SK-N-SH (cell line): ENCODE results near the gene ARL14EP. TPM values are rescaled to one million over a fixed set of nuclear protein-coding genes. Genes with fewer than 3 reads are reported as not detected.

Experiments used
- CTCF ChIA-PET: fragments of 300-600, 350-600 bp; formaldehyde crosslinking; extraction: SDS; loops from one replicate; lab custom pipeline; 2021; lab: Yijun Ruan, JAX
- POLR2A ChIA-PET: fragments of 350-600 bp; sonication (Branson Sonifier 250); formaldehyde crosslinking; extraction: SDS; loops from one replicate; lab custom pipeline; 2020; ENCODE audit warnings: antibody characterized with exemption, inconsistent platforms; lab: Yijun Ruan, JAX
- DNase-seq: peaks from one replicate; pipeline ENCODE4 v3.0.0; 2012
- H2AFZ ChIP-seq: fragments of 200-600 bp; sonication (generic); 2 replicates; pipeline ENCODE4 v1.8.1; 2016; ENCODE audit warnings: antibody characterized with exemption, mild to moderate bottlenecking, low read depth
- H3F3A ChIP-seq: fragments of 200-600 bp; sonication (generic); replicated peaks from 2 replicates; pipeline ENCODE3; 2016; ENCODE audit warnings: antibody characterized with exemption, mild to moderate bottlenecking; ENCODE audit not compliant: insufficient read depth
- H3K27ac ChIP-seq, 2 experiments: fragments of 200-500 bp in 1 of 2; fragments of 200-600 bp in 1 of 2; sonication (Bioruptor generic) in 1 of 2; sonication (generic), shearing (Covaris generic) in 1 of 2; 2 replicates each; pipeline versions ENCODE4 v1.5.1 to v1.6.1; 2014 to 2016; ENCODE audit warnings: low read depth in 2 of 2, inconsistent platforms in 1 of 2, low read length in 1 of 2, mild to moderate bottlenecking in 1 of 2, mixed read lengths in 1 of 2
- H3K27me3 ChIP-seq: fragments of 200-600 bp; sonication (generic), shearing (Covaris generic); 2 replicates; pipeline ENCODE4 v1.6.1; 2016; ENCODE audit warnings: mixed run types; ENCODE audit not compliant: insufficient read depth
- H3K36me3 ChIP-seq, 2 experiments: fragments of 200-500 bp in 1 of 2; fragments of 200-600 bp in 1 of 2; sonication (Bioruptor generic) in 1 of 2; sonication (generic) in 1 of 2; replicated peaks in 1 of 2; 2 replicates each; pipeline versions ENCODE3 to v1.5.1; 2014 to 2016; ENCODE audit warnings: low read length in 1 of 2, mild to moderate bottlenecking in 1 of 2; ENCODE audit not compliant: insufficient read depth in 2 of 2, control insufficient read depth in 1 of 2
- H3K4me1 ChIP-seq, 2 experiments: fragments of 200-500 bp in 1 of 2; fragments of 200-600 bp in 1 of 2; sonication (Bioruptor generic) in 1 of 2; sonication (generic), shearing (Covaris generic) in 1 of 2; 2 replicates each; pipeline versions ENCODE4 v1.5.1 to v1.6.1; 2014 to 2016; ENCODE audit warnings: low read depth in 1 of 2, low read length in 1 of 2, mixed run types in 1 of 2; ENCODE audit not compliant: insufficient read depth in 2 of 2, control insufficient read depth in 1 of 2
- H3K4me2 ChIP-seq: fragments of 200-600 bp; sonication (generic), shearing (Covaris generic); 2 replicates; pipeline ENCODE4 v1.6.1; 2017; ENCODE audit warnings: mixed run types
- H3K4me3 ChIP-seq, 2 experiments: fragments of 200-500 bp in 1 of 2; fragments of 200-600 bp in 1 of 2; sonication (Bioruptor generic) in 1 of 2; sonication (generic), shearing (Covaris generic) in 1 of 2; 2 replicates each; pipeline versions ENCODE4 v1.5.1 to v1.8.1; 2014 to 2016; ENCODE audit warnings: low read depth in 2 of 2, inconsistent platforms in 1 of 2, low read length in 1 of 2, mild to moderate bottlenecking in 1 of 2, mixed read lengths in 1 of 2, moderate library complexity in 1 of 2
- H3K79me2 ChIP-seq: fragments of 200-600 bp; sonication (generic); 2 replicates; pipeline ENCODE4 v1.8.1; 2017; ENCODE audit warnings: mild to moderate bottlenecking; ENCODE audit not compliant: insufficient read depth
- H3K9ac ChIP-seq: fragments of 200-600 bp; sonication (generic); 2 replicates; pipeline ENCODE4 v1.6.1; 2017; ENCODE audit warnings: mixed run types
- H3K9me2 ChIP-seq: fragments of 200-600 bp; sonication (generic); 2 replicates; pipeline ENCODE4 v1.6.1; 2017; ENCODE audit warnings: mixed run types
- H3K9me3 ChIP-seq: fragments of 200-600 bp; sonication (generic); 2 replicates; pipeline ENCODE4 v1.6.1; 2017; ENCODE audit warnings: mixed run types, mild to moderate bottlenecking, moderate library complexity
- H4K20me1 ChIP-seq: fragments of 200-600 bp; sonication (generic); 2 replicates; pipeline ENCODE4 v1.6.1; 2017; ENCODE audit warnings: mild to moderate bottlenecking, mixed run types; ENCODE audit not compliant: insufficient read depth
- CHD2 ChIP-seq: fragments of 150-350 bp; IDR thresholded peaks from 2 replicates; pipeline ENCODE4 v1.6.1; 2018; ENCODE audit warnings: low read length; ENCODE audit not compliant: partially characterized antibody
- GATA2 ChIP-seq: sonication (generic); formaldehyde crosslinking; IDR thresholded peaks from 2 replicates; pipeline ENCODE4 v1.5.0; 2020; ENCODE audit warnings: mild to moderate bottlenecking, missing genetic modification reagents
- PBX3 ChIP-seq: IDR thresholded peaks from 2 replicates; pipeline ENCODE4; 2012
- POLR2AphosphoS5 ChIP-seq: IDR thresholded peaks from 2 replicates; pipeline ENCODE4 v1.6.1; 2012; ENCODE audit warnings: low read depth, low read length
- REST ChIP-seq: IDR thresholded peaks from 2 replicates; pipeline ENCODE4 v1.6.1; 2012; ENCODE audit warnings: mild to moderate bottlenecking, low read depth, low read length, moderate library complexity
- RFX5 ChIP-seq: IDR thresholded peaks from 2 replicates; pipeline ENCODE4 v1.6.1; 2012; ENCODE audit warnings: mild to moderate bottlenecking, improper control_type of control experiment, low read length
- TCF12 ChIP-seq: IDR thresholded peaks from 2 replicates; pipeline ENCODE4 v1.4.0; 2012
- USF1 ChIP-seq: IDR thresholded peaks from 2 replicates; pipeline ENCODE4 v1.4.0; 2012; ENCODE audit warnings: low read depth, borderline replicate concordance
- USF2 ChIP-seq: fragments of 150-350 bp; IDR thresholded peaks from 2 replicates; pipeline ENCODE4 v1.6.1; 2017; ENCODE audit warnings: antibody characterized with exemption, low read length, low read depth, borderline replicate concordance
- WGBS: methylation state at CpG from one replicate; pipeline ENCODE4 v1.1.6; 2017; ENCODE audit warnings: low lambda C conversion rate; 5-methylcytosine and 5-hydroxymethylcytosine counted together
- polyA plus RNA-seq, 3 experiments: library from polyadenylated mRNA; depleted of rRNA; stranded (reverse); fragments of >200 nt; gene quantifications; 2 replicates each; pipeline ENCODE4 v1.2.3, GENCODE V29; 2012

ARL14EP gene
- polyA plus RNA-seq, 1 of the 3 experiments (the other 2 are of a cell fraction), result 7.0 TPM

GRCh38 chr11:30295178-30295885 lies 27.6 kb upstream of the ARL14EP start:
- H4K20me1 ChIP-seq, result no peaks in the 10 kb centered on the region
- no peaks in the 10 kb centered on the region for H3K36me3 ChIP-seq
- H3F3A ChIP-seq, result no peaks in the 10 kb centered on the region
- POLR2A ChIA-PET, result no interaction called here
- WGBS, result 35% methylated on average over 5 of the region's 8 CpGs
- H3K4me1 ChIP-seq, result no peaks in the 10 kb centered on the region
- 0 out of 2 replicates have a peak, but pooled peaks cover 3% of the 10 kb centered on the region for H3K9me3 ChIP-seq
- H3K9me2 ChIP-seq, result no peaks in the 10 kb centered on the region
- H3K9ac ChIP-seq, result no peak overlapping the region
- DNase-seq, result no peak
- no peaks in the 10 kb centered on the region for H3K79me2 ChIP-seq
- CTCF ChIA-PET, result interaction anchor here (0.8 kb wide), 1 partner anchor 952 kb away, joined by 3 read pairs; no protein-coding TSS in a partner anchor
- no peak overlapping the region for H3K4me2 ChIP-seq
- H2AFZ ChIP-seq, result no peak overlapping the region
- no peak overlapping the region for H3K4me3 ChIP-seq
- TF ChIP-seq POLR2AphosphoS5 (no peak), USF1 (no peak), GATA2 (CRISPR knock-in tag) (no peak), USF2 (no peak), RFX5 (no peak)
- no peak overlapping the region for H3K27ac ChIP-seq
- no peaks in the 10 kb centered on the region for H3K27me3 ChIP-seq

GRCh38 chr11:30304620-30305019 lies 18.3 kb upstream of the ARL14EP start:
- CTCF ChIA-PET, result no interaction called here
- TF ChIP-seq TCF12 (no peak), USF2 (no peak), PBX3 (no peak), REST (no peak), CHD2 (no peak)
- TF ChIP-seq, all 33 proteins: peak for 0
- Histone ChIP-seq H3K27me3 (no peaks in the 10 kb centered on the region), H3K4me3 (no peak overlapping the region), H3K4me1 (no peaks in the 10 kb centered on the region), H3F3A (no peaks in the 10 kb centered on the region), H3K36me3 (no peaks in the 10 kb centered on the region), H3K27ac (no peak overlapping the region), H2AFZ (no peak overlapping the region), H3K4me2 (no peak overlapping the region), H3K9me3 (no peaks in the 10 kb centered on the region), H3K9ac (no peak overlapping the region), H3K79me2 (no peaks in the 10 kb centered on the region), H3K9me2 (no peaks in the 10 kb centered on the region), H4K20me1 (no peaks in the 10 kb centered on the region)
- 67% methylated on average over 1 of the region's 1 CpG for WGBS
- POLR2A ChIA-PET, result no interaction called here
- DNase-seq, result no peak
